ENCODE data around the gene TNKS1BP1. TPM values are rescaled to one million over a fixed set of nuclear protein-coding genes. Genes with fewer than 3 reads are reported as not detected.
"Not testable (repeated sequence)": the region's sequence is repeated elsewhere in the genome, so short reads cannot be mapped to it uniquely, and the experiment has no call there.

Gene TNKS1BP1
- polyA plus RNA-seq, 1 donor = 121 TPM

GRCh38 chr11:57288771-57289579, 35.8 kb downstream of the TNKS1BP1 start:
- no peak for DNase-seq (ENCODE audit: low read depth)

GRCh38 chr11:57287884-57288283, 36.9 kb downstream of the TNKS1BP1 start:
- no peak for DNase-seq (ENCODE audit: low read depth)

GRCh38 chr11:57283231-57283990, 41.3 kb downstream of the TNKS1BP1 start:
- no peak for DNase-seq (ENCODE audit: low read depth)

GRCh38 chr11:57281546-57281945, 43.2 kb downstream of the TNKS1BP1 start:
- DNase-seq (ENCODE audit: low read depth) = not testable (repeated sequence)

- DNase-seq (ENCODE audit: low read depth) = no peak
Observed at GRCh38 chr11:57279116-57279515, 45.6 kb downstream of the TNKS1BP1 start.

- DNase-seq (ENCODE audit: low read depth) = no peak
Observed at GRCh38 chr11:57278721-57279095, 46.0 kb downstream of the TNKS1BP1 start.

- DNase-seq (ENCODE audit: low read depth) = peak; percentile 29
Observed at GRCh38 chr11:57277845-57278720, 46.7 kb downstream of the TNKS1BP1 start.

GRCh38 chr11:57276971-57277675, 47.6 kb downstream of the TNKS1BP1 start:
- no peak for DNase-seq (ENCODE audit: low read depth)

GRCh38 chr11:57276169-57276970, 48.4 kb downstream of the TNKS1BP1 start:
- no peak for DNase-seq (ENCODE audit: low read depth)

GRCh38 chr11:57275582-57275981, 49.2 kb downstream of the TNKS1BP1 start:
- DNase-seq (ENCODE audit: low read depth) = no peak

- DNase-seq (ENCODE audit: low read depth) = no peak
Observed at GRCh38 chr11:57274904-57275498, 49.8 kb downstream of the TNKS1BP1 start.

- no peak for DNase-seq (ENCODE audit: low read depth)
Observed at GRCh38 chr11:57273448-57274058, 51.2 kb downstream of the TNKS1BP1 start.

GRCh38 chr11:57269571-57270021, 55.2 kb downstream of the TNKS1BP1 start:
- DNase-seq (ENCODE audit: low read depth) = no peak

- DNase-seq (ENCODE audit: low read depth) = no peak
Observed at GRCh38 chr11:57266157-57266556, 58.6 kb downstream of the TNKS1BP1 start.

- DNase-seq (ENCODE audit: low read depth) = no peak
Observed at GRCh38 chr11:57263351-57263750, 61.4 kb downstream of the TNKS1BP1 start.

GRCh38 chr11:57262157-57262556, 62.6 kb downstream of the TNKS1BP1 start:
- DNase-seq (ENCODE audit: low read depth) = no peak

- no peak for DNase-seq (ENCODE audit: low read depth)
Observed at GRCh38 chr11:57260937-57261783, 63.6 kb downstream of the TNKS1BP1 start.

GRCh38 chr11:57256119-57256518, 68.6 kb downstream of the TNKS1BP1 start:
- DNase-seq (ENCODE audit: low read depth) = no peak

- no peak for DNase-seq (ENCODE audit: low read depth)
Observed at GRCh38 chr11:57255618-57256017, 69.1 kb downstream of the TNKS1BP1 start.

All from forelimb muscle (tissue), 1 donor.